H1 (cell line): ENCODE results near the gene LTA4H.

Experiments
- EGR1 ChIP-seq: IDR thresholded peaks from 2 replicates; pipeline ENCODE4 v1.6.1; 2011; ENCODE audit warnings: low read depth, low read length, borderline replicate concordance
- EP300 ChIP-seq, 2 experiments: IDR thresholded peaks; 1 replicate in 1 of 2; 2 replicates in 1 of 2; pipeline ENCODE4 v1.6.1; 2011 to 2012; ENCODE audit warnings: low read depth in 2 of 2, low read length in 2 of 2, mild to moderate bottlenecking in 2 of 2, borderline replicate concordance in 1 of 2, inconsistent platforms in 1 of 2, moderate library complexity in 1 of 2
- EZH2 ChIP-seq: fragments of 200-600 bp; sonication (generic); IDR thresholded peaks from 2 replicates; pipeline ENCODE4 v1.7.1; 2012; ENCODE audit warnings: low read depth, mild to moderate bottlenecking, moderate library complexity, low read length, inconsistent platforms; ENCODE audit not compliant: severe bottlenecking
- POLR2A ChIP-seq, 2 experiments: IDR thresholded peaks; 1 replicate in 1 of 2; 2 replicates in 1 of 2; pipeline ENCODE4 v1.6.1; 2011; ENCODE audit warnings: low read depth in 2 of 2, low read length in 2 of 2, mild to moderate bottlenecking in 2 of 2; ENCODE audit errors: control extremely low read depth in 1 of 2
- RAD21 ChIP-seq, 2 experiments: IDR thresholded peaks in 1 of 2; conservative IDR thresholded peaks in 1 of 2; 2 replicates each; pipeline ENCODE4 v1.6.1; 2011; ENCODE audit warnings: low read depth in 2 of 2, low read length in 2 of 2, improper control_type of control experiment in 1 of 2, inconsistent platforms in 1 of 2, mild to moderate bottlenecking in 1 of 2, moderate library complexity in 1 of 2
- SRF ChIP-seq: IDR thresholded peaks from 2 replicates; pipeline ENCODE4 v1.6.1; 2011; ENCODE audit warnings: mild to moderate bottlenecking, low read depth, low read length, moderate library complexity
- TF ChIP-seq, protein P1 (sequence below), 3 experiments: IDR thresholded peaks; 1 replicate in 2 of 3; 2 replicates in 1 of 3; pipeline versions ENCODE4 v1.5.1 to v1.6.1; 2011; ENCODE audit warnings: low read length in 3 of 3, mild to moderate bottlenecking in 3 of 3, inconsistent platforms in 2 of 3, low read depth in 1 of 3, moderate library complexity in 1 of 3; ENCODE audit not compliant: insufficient read depth in 1 of 3; ENCODE audit errors: control extremely low read depth in 1 of 3

- TF ChIP-seq RAD21 (IDR thresholded peaks at IDR 0.05 in 1 of 2, conservative IDR thresholded peaks at IDR 0.05 in 1 of 2; ENCODE audit: low read depth in 2 of 2, low read length in 2 of 2) (no peak), POLR2A (IDR thresholded peaks at IDR 0.05; ENCODE audit: control extremely low read depth in 1 of 2, low read depth in 2 of 2, low read length in 2 of 2) (no peak), EZH2 (no peak), SRF (no peak), EP300 (IDR thresholded peaks at IDR 0.05; ENCODE audit: borderline replicate concordance in 1 of 2, low read depth in 2 of 2, low read length in 2 of 2) (no peak), EGR1 (no peak)
- TF ChIP-seq, protein P1, sequence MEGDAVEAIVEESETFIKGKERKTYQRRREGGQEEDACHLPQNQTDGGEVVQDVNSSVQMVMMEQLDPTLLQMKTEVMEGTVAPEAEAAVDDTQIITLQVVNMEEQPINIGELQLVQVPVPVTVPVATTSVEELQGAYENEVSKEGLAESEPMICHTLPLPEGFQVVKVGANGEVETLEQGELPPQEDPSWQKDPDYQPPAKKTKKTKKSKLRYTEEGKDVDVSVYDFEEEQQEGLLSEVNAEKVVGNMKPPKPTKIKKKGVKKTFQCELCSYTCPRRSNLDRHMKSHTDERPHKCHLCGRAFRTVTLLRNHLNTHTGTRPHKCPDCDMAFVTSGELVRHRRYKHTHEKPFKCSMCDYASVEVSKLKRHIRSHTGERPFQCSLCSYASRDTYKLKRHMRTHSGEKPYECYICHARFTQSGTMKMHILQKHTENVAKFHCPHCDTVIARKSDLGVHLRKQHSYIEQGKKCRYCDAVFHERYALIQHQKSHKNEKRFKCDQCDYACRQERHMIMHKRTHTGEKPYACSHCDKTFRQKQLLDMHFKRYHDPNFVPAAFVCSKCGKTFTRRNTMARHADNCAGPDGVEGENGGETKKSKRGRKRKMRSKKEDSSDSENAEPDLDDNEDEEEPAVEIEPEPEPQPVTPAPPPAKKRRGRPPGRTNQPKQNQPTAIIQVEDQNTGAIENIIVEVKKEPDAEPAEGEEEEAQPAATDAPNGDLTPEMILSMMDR (IDR thresholded peaks at IDR 0.05; ENCODE audit: control extremely low read depth in 1 of 3, insufficient read depth in 1 of 3, low read depth in 1 of 3, low read length in 3 of 3), result no peak
These were observed 55.0 kb downstream of the LTA4H start for GRCh38 chr12:95980437-95980836.
